PC-9 (cell line): ENCODE data around the gene ACSM4. TPM values are rescaled to one million over a fixed set of nuclear protein-coding genes. Genes with fewer than 3 reads are reported as not detected.
"Not testable (repeated sequence)": the region's sequence is repeated elsewhere in the genome, so short reads cannot be mapped to it uniquely, and the experiment has no call there.

Experiments used
- BruUV-seq: library from RNA; stranded (reverse); fragments of 400-500 nt; replicated peaks from 2 replicates; lab custom pipeline; 2021; lab: Mats Ljungman, UMichigan
- CTCF ChIA-PET: fragments of 300-600 bp; sonication (Branson Sonifier 250); formaldehyde crosslinking; loops from one replicate; lab custom pipeline; 2022; ENCODE audit warnings: antibody characterized with exemption; lab: Charles Lee
- POLR2A ChIA-PET: fragments of 300-600 bp; sonication (Branson Sonifier 250); formaldehyde crosslinking; loops from one replicate; lab custom pipeline; 2022; ENCODE audit warnings: antibody characterized with exemption; ENCODE audit not compliant: unreplicated experiment; lab: Charles Lee
- DNase-seq, 2 experiments: peaks; one replicate each; pipeline versions ENCODE4 v3.0.0 to v3.0.0-alpha.2; 2015 to 2022; ENCODE audit warnings: mixed read lengths in 1 of 2
- H2AFZ ChIP-seq: fragments of 200-600 bp; sonication (generic); 2 replicates; pipeline ENCODE4 v1.8.1; 2017; ENCODE audit warnings: antibody characterized with exemption
- H3F3A ChIP-seq: fragments of 200-600 bp; sonication (generic); 2 replicates; pipeline ENCODE4 v1.8.1; 2017; ENCODE audit warnings: antibody characterized with exemption, mild to moderate bottlenecking, low read depth; ENCODE audit not compliant: insufficient read depth
- H3K27ac ChIP-seq: fragments of 200-600 bp; sonication (generic); 2 replicates; pipeline ENCODE4 v1.6.1; 2016; ENCODE audit warnings: mixed run types
- H3K27me3 ChIP-seq: fragments of 200-600 bp; sonication (generic); 2 replicates; pipeline ENCODE4 v1.6.1; 2016; ENCODE audit warnings: low read depth, mixed run types; ENCODE audit not compliant: insufficient read depth
- H3K36me3 ChIP-seq: fragments of 200-600 bp; sonication (generic); 2 replicates; pipeline ENCODE4 v1.6.1; 2016; ENCODE audit warnings: low read depth, mixed run types
- H3K4me1 ChIP-seq: fragments of 200-600 bp; sonication (generic); replicated peaks from 2 replicates; pipeline ENCODE4 v1.6.1; 2016; ENCODE audit warnings: mixed run types; ENCODE audit not compliant: insufficient read depth
- H3K4me2 ChIP-seq: fragments of 200-600 bp; sonication (generic); 2 replicates; pipeline ENCODE4 v1.6.1; 2017; ENCODE audit warnings: mixed run types
- H3K4me3 ChIP-seq: fragments of 200-600 bp; sonication (generic); 2 replicates; pipeline ENCODE4 v1.6.1; 2016; ENCODE audit warnings: mixed run types
- H3K79me2 ChIP-seq: fragments of 200-600 bp; sonication (generic); 2 replicates; pipeline ENCODE4 v1.6.1; 2017; ENCODE audit warnings: low read depth, mixed run types
- H3K9me2 ChIP-seq: fragments of 200-600 bp; sonication (generic); 2 replicates; pipeline ENCODE4 v1.8.1; 2017; ENCODE audit warnings: mild to moderate bottlenecking; ENCODE audit not compliant: insufficient read depth
- H3K9me3 ChIP-seq: fragments of 200-600 bp; sonication (generic); 2 replicates; pipeline ENCODE4 v1.8.1; 2016; ENCODE audit warnings: low read depth; ENCODE audit not compliant: insufficient read depth
- H4K20me1 ChIP-seq: fragments of 200-600 bp; sonication (generic); 2 replicates; pipeline ENCODE4 v1.8.1; 2017; ENCODE audit not compliant: insufficient read depth
- EZH2 ChIP-seq: fragments of 200-600 bp; sonication (generic); IDR thresholded peaks from 2 replicates; pipeline ENCODE4 v1.8.0; 2017; ENCODE audit warnings: antibody characterized with exemption, low read depth
- intact Hi-C: fragments of 100-400 bp; cut with micrococcal nuclease; formaldehyde crosslinking; loops from one replicate; pipeline ENCODE4 v1.10.0; 2022; ENCODE audit not compliant: unreplicated experiment
- total RNA-seq: library from RNA; stranded (reverse); gene quantifications from 2 replicates; pipeline ENCODE4 v1.2.3, GENCODE V29; 2021
- TF ChIP-seq, protein P1 (sequence below): fragments of 200-600 bp; sonication (generic); conservative IDR thresholded peaks from 2 replicates; pipeline ENCODE4 v1.6.1; 2017; ENCODE audit warnings: mixed run types, antibody characterized with exemption, mild to moderate bottlenecking, moderate library complexity

Gene ACSM4
- total RNA-seq, 1 experiment from 2014 or later = not detected

GRCh38 chr12:7282844-7283243, 21.0 kb upstream of the ACSM4 start:
- Histone ChIP-seq H3K9me2 (no peaks in the 10 kb centered on the region), H3K79me2 (no peaks in the 10 kb centered on the region), H3K36me3 (no peaks in the 10 kb centered on the region), H3K27ac (no peak overlapping the region), H4K20me1 (no peaks in the 10 kb centered on the region), H3K27me3 (no peaks in the 10 kb centered on the region), H3K4me1 (no peaks in the 10 kb centered on the region), H3K4me2 (no peak overlapping the region), H2AFZ (no peak overlapping the region), H3F3A (no peaks in the 10 kb centered on the region), H3K9me3 (no peaks in the 10 kb centered on the region), H3K4me3 (no peak overlapping the region)
- no peak for TF ChIP-seq EZH2
- TF ChIP-seq, protein P1, sequence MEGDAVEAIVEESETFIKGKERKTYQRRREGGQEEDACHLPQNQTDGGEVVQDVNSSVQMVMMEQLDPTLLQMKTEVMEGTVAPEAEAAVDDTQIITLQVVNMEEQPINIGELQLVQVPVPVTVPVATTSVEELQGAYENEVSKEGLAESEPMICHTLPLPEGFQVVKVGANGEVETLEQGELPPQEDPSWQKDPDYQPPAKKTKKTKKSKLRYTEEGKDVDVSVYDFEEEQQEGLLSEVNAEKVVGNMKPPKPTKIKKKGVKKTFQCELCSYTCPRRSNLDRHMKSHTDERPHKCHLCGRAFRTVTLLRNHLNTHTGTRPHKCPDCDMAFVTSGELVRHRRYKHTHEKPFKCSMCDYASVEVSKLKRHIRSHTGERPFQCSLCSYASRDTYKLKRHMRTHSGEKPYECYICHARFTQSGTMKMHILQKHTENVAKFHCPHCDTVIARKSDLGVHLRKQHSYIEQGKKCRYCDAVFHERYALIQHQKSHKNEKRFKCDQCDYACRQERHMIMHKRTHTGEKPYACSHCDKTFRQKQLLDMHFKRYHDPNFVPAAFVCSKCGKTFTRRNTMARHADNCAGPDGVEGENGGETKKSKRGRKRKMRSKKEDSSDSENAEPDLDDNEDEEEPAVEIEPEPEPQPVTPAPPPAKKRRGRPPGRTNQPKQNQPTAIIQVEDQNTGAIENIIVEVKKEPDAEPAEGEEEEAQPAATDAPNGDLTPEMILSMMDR = no peak
- no peak for DNase-seq
- intact Hi-C loops = no loop called here
- ChIA-PET CTCF (interaction anchor here (0.5 kb wide), 1 partner anchor 483 kb away, joined by 3 read pairs; no protein-coding TSS in a partner anchor), POLR2A (no interaction called here)
- no TSS peak for BruUV-seq

- 0 out of 2 replicates have a peak, but pooled peaks cover 3% of the 10 kb centered on the region for H3K9me2 ChIP-seq
- no peak overlapping the region for H2AFZ ChIP-seq
- no peaks in the 10 kb centered on the region for H4K20me1 ChIP-seq
- no peak for DNase-seq
- H3K9me3 ChIP-seq = peaks cover 5% of the 10 kb centered on the region
- intact Hi-C loops = no loop called here
- H3K36me3 ChIP-seq = no peaks in the 10 kb centered on the region
- H3K4me2 ChIP-seq = no peak overlapping the region
- no peaks in the 10 kb centered on the region for H3K27me3 ChIP-seq
- H3K27ac ChIP-seq = no peak overlapping the region
- no peaks in the 10 kb centered on the region for H3F3A ChIP-seq
- H3K4me1 ChIP-seq = no peaks in the 10 kb centered on the region
- CTCF ChIA-PET = no interaction called here
- no TSS peak for BruUV-seq
- POLR2A ChIA-PET = no interaction called here
- no peaks in the 10 kb centered on the region for H3K79me2 ChIP-seq
- H3K4me3 ChIP-seq = no peak overlapping the region
- no peak for TF ChIP-seq EZH2
- TF ChIP-seq, protein P1 = no peak
Observed at GRCh38 chr12:7289743-7290142, 14.1 kb upstream of the ACSM4 start.

DNA sequence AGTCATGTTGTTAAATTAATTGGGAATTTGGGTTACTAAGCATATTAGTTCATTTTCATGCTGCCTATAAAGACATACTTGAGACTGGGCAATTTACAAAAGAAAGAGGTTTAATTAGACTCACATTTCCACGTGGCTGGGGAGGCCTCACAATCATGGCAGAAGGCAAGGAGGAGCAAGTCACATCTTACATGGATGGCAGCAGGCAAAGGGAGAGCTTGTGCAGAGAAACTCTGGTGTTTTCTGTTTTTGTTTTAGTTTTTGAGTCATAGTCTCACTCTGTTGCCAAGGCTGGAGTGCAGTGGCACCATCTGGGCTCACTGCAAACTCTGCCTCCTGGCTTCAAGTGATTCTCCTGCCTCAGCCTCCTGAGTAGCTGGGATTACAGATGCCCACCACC, 13.3 kb upstream of the ACSM4 start:
- H3K4me3 ChIP-seq, H3K79me2 ChIP-seq, POLR2A ChIA-PET, H3F3A ChIP-seq, H3K36me3 ChIP-seq, intact Hi-C loops, H3K4me2 ChIP-seq, BruUV-seq, H3K9me2 ChIP-seq, H3K27ac ChIP-seq, CTCF ChIA-PET, H4K20me1 ChIP-seq, DNase-seq, H3K9me3 ChIP-seq, H3K4me1 ChIP-seq, H3K27me3 ChIP-seq, H2AFZ ChIP-seq: not testable (repeated sequence)

- DNase-seq = no peak
- Histone ChIP-seq H4K20me1 (no peaks in the 10 kb centered on the region), H3K4me1 (no peaks in the 10 kb centered on the region), H3K27ac (no peak overlapping the region), H3K36me3 (no peaks in the 10 kb centered on the region), H3K4me2 (no peak overlapping the region), H3K9me3 (peaks cover 5% of the 10 kb centered on the region), H3F3A (no peaks in the 10 kb centered on the region), H3K79me2 (no peaks in the 10 kb centered on the region), H3K27me3 (0 out of 2 replicates have a peak, but pooled peaks cover 5% of the 10 kb centered on the region), H3K4me3 (no peak overlapping the region), H3K9me2 (0 out of 2 replicates have a peak, but pooled peaks cover 3% of the 10 kb centered on the region), H2AFZ (no peak overlapping the region)
- ChIA-PET CTCF (no interaction called here), POLR2A (interaction anchor here (0.6 kb wide), 1 partner anchor 164 kb away, joined by 3 read pairs; no protein-coding TSS in a partner anchor)
- BruUV-seq = no TSS peak
- intact Hi-C loops = no loop called here
- TF ChIP-seq EZH2 = no peak
- TF ChIP-seq, protein P1 = no peak
Observed at GRCh38 chr12:7292300-7292699, 11.6 kb upstream of the ACSM4 start.
